Fibroblast of lung (primary cell): ENCODE measurements around the gene CRYGA. TPM values are rescaled to one million over a fixed set of nuclear protein-coding genes. Genes with fewer than 3 reads are reported as not detected.

ENCODE experiments used
- DNase-seq, 2 donors: peaks; one replicate each; pipeline versions ENCODE4 v3.0.0 to v3.0.0-alpha.2; 2010; ENCODE audit warnings: low read depth in 2 of 2
- H2AFZ ChIP-seq: 2 replicates; pipeline ENCODE4 v1.5.1; 2012; ENCODE audit warnings: low read length, control low read depth, inconsistent platforms
- H3K27ac ChIP-seq: 2 replicates; pipeline ENCODE4 v1.5.1; 2011; ENCODE audit warnings: low read length, control low read depth; ENCODE audit not compliant: insufficient read depth
- H3K27me3 ChIP-seq: 2 replicates; pipeline ENCODE4 v1.5.1; 2011; ENCODE audit warnings: mild to moderate bottlenecking, low read length; ENCODE audit not compliant: control insufficient read depth, insufficient read depth
- H3K36me3 ChIP-seq: 2 replicates; pipeline ENCODE4 v1.5.1; 2011; ENCODE audit warnings: low read length; ENCODE audit not compliant: control insufficient read depth, insufficient read depth
- H3K4me1 ChIP-seq: 2 replicates; pipeline ENCODE4 v1.5.1; 2011; ENCODE audit warnings: low read length; ENCODE audit not compliant: control insufficient read depth, insufficient read depth; ENCODE audit errors: extremely low read depth
- H3K4me2 ChIP-seq: 2 replicates; pipeline ENCODE4 v1.5.1; 2011; ENCODE audit warnings: low read length, control low read depth; ENCODE audit not compliant: insufficient read depth; ENCODE audit errors: extremely low read depth
- H3K4me3 ChIP-seq, 4 experiments: fragments of 200-600 bp in 1 of 4; sonication (generic) in 1 of 4; replicated peaks in 1 of 4; 2 replicates each; pipeline ENCODE4 v1.5.1; 2011 to 2016; ENCODE audit warnings: low read length in 4 of 4, low read depth in 3 of 4, mild to moderate bottlenecking in 3 of 4, control low read depth in 2 of 4, inconsistent platforms in 1 of 4, mixed read lengths in 1 of 4; ENCODE audit not compliant: insufficient read depth in 1 of 4; ENCODE audit errors: control extremely low read depth in 1 of 4
- H3K79me2 ChIP-seq: 2 replicates; pipeline ENCODE4 v1.5.1; 2012; ENCODE audit warnings: mild to moderate bottlenecking, low read length, inconsistent platforms; ENCODE audit not compliant: control insufficient read depth, insufficient read depth
- H3K9ac ChIP-seq: 2 replicates; pipeline ENCODE4 v1.5.1; 2011; ENCODE audit warnings: mild to moderate bottlenecking, low read length, control low read depth; ENCODE audit not compliant: insufficient read depth
- H3K9me3 ChIP-seq: 2 replicates; pipeline ENCODE4 v1.5.1; 2012; ENCODE audit warnings: low read depth, low read length; ENCODE audit not compliant: control insufficient read depth, insufficient read depth
- H4K20me1 ChIP-seq: 2 replicates; pipeline ENCODE4 v1.5.1; 2011; ENCODE audit warnings: low read length; ENCODE audit not compliant: control insufficient read depth, insufficient read depth; ENCODE audit errors: extremely low read depth
- EZH2 ChIP-seq: IDR thresholded peaks from 2 replicates; pipeline ENCODE4 v1.5.1; 2012; ENCODE audit warnings: low read length, control low read depth, mild to moderate bottlenecking; ENCODE audit errors: missing control alignments
- polyA plus RNA-seq, 2 donors: library from polyadenylated mRNA; depleted of rRNA in 1 of 2; stranded (reverse) in 1 of 2; unstranded in 1 of 2; fragments of >200 nt; gene quantifications; 2 replicates each; pipeline ENCODE4 v1.2.1, GENCODE V29; 2011 to 2012; ENCODE audit warnings: missing spikeins in 1 of 2
- total RNA-seq: library from RNA; depleted of rRNA; stranded (reverse); fragments of >200 nt; gene quantifications from 2 replicates; pipeline ENCODE4 v1.2.1, GENCODE V29; 2014
- TF ChIP-seq, protein P1 (sequence below), 2 donors: IDR thresholded peaks in 1 of 2; conservative IDR thresholded peaks in 1 of 2; 1 replicate in 1 of 2; 2 replicates in 1 of 2; pipeline ENCODE4 v1.5.1; 2011 to 2012; ENCODE audit warnings: low read length in 2 of 2, control low read depth in 1 of 2, inconsistent platforms in 1 of 2, low read depth in 1 of 2, mild to moderate bottlenecking in 1 of 2

The CRYGA gene
- total and polyA plus RNA-seq, 2 donors (not counting 1 experiment from before 2014, with no cell fraction given), result not detected

- H3K4me1 ChIP-seq, result no peaks in the 10 kb centered on the region
- no peaks in the 10 kb centered on the region for H3K27me3 ChIP-seq
- no peak overlapping the region for H3K4me3 ChIP-seq
- no peak overlapping the region for H3K27ac ChIP-seq
- no peaks in the 10 kb centered on the region for H4K20me1 ChIP-seq
- DNase-seq, result no peak
- no peaks in the 10 kb centered on the region for H3K79me2 ChIP-seq
- no peaks in the 10 kb centered on the region for H3K36me3 ChIP-seq
- no peak overlapping the region for H3K4me2 ChIP-seq
- H2AFZ ChIP-seq, result no peak overlapping the region
- no peaks in the 10 kb centered on the region for H3K9me3 ChIP-seq
- no peak overlapping the region for H3K9ac ChIP-seq
- no peak for TF ChIP-seq EZH2
- TF ChIP-seq, protein P1, sequence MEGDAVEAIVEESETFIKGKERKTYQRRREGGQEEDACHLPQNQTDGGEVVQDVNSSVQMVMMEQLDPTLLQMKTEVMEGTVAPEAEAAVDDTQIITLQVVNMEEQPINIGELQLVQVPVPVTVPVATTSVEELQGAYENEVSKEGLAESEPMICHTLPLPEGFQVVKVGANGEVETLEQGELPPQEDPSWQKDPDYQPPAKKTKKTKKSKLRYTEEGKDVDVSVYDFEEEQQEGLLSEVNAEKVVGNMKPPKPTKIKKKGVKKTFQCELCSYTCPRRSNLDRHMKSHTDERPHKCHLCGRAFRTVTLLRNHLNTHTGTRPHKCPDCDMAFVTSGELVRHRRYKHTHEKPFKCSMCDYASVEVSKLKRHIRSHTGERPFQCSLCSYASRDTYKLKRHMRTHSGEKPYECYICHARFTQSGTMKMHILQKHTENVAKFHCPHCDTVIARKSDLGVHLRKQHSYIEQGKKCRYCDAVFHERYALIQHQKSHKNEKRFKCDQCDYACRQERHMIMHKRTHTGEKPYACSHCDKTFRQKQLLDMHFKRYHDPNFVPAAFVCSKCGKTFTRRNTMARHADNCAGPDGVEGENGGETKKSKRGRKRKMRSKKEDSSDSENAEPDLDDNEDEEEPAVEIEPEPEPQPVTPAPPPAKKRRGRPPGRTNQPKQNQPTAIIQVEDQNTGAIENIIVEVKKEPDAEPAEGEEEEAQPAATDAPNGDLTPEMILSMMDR (conservative IDR thresholded peaks at IDR 0.05 in 1 of 2, IDR thresholded peaks at IDR 0.05 in 1 of 2; ENCODE audit: low read depth in 1 of 2, low read length in 2 of 2), result no peak
Observed at GRCh38 chr2:208207769-208208168, 44.4 kb upstream of the CRYGA start.

- TF ChIP-seq EZH2, result no peak
- TF ChIP-seq, protein P1 (conservative IDR thresholded peaks at IDR 0.05 in 1 of 2, IDR thresholded peaks at IDR 0.05 in 1 of 2; ENCODE audit: low read depth in 1 of 2, low read length in 2 of 2), result no peak
- H3K9me3 ChIP-seq, result no peaks in the 10 kb centered on the region
- no peak overlapping the region for H3K9ac ChIP-seq
Observed at GRCh38 chr2:208204166-208204565, 40.8 kb upstream of the CRYGA start.

GRCh38 chr2:208195531-208195930 lies 32.1 kb upstream of the CRYGA start:
- DNase-seq, result no peak
- no peak overlapping the region for H2AFZ ChIP-seq
- no peaks in the 10 kb centered on the region for H4K20me1 ChIP-seq
- no peak overlapping the region for H3K4me2 ChIP-seq
- H3K4me1 ChIP-seq, result no peaks in the 10 kb centered on the region
- no peaks in the 10 kb centered on the region for H3K79me2 ChIP-seq
- no peak overlapping the region for H3K4me3 ChIP-seq
- H3K27ac ChIP-seq, result no peak overlapping the region
- TF ChIP-seq, protein P1 (conservative IDR thresholded peaks at IDR 0.05 in 1 of 2, IDR thresholded peaks at IDR 0.05 in 1 of 2; ENCODE audit: low read depth in 1 of 2, low read length in 2 of 2), result no peak
- no peak for TF ChIP-seq EZH2
- no peaks in the 10 kb centered on the region for H3K9me3 ChIP-seq
- H3K9ac ChIP-seq, result no peak overlapping the region
- H3K36me3 ChIP-seq, result no peaks in the 10 kb centered on the region
- no peaks in the 10 kb centered on the region for H3K27me3 ChIP-seq

More at GRCh38 chr2:208204166-208204565, 40.8 kb upstream of the CRYGA start:
- Histone ChIP-seq H3K4me3 (no peak overlapping the region), H3K4me2 (no peak overlapping the region), H3K4me1 (no peaks in the 10 kb centered on the region), H2AFZ (no peak overlapping the region), H3K36me3 (no peaks in the 10 kb centered on the region), H3K79me2 (no peaks in the 10 kb centered on the region), H3K27me3 (no peaks in the 10 kb centered on the region), H4K20me1 (no peaks in the 10 kb centered on the region), H3K27ac (no peak overlapping the region)
- no peak for DNase-seq
